HG02852 (cell line): ENCODE data around the gene MYMX.
"Not testable (repeated sequence)": the region's sequence is repeated elsewhere in the genome, so short reads cannot be mapped to it uniquely, and the experiment has no call there.

Experiments used
- ATAC-seq: cut with Tn5 transposase; IDR thresholded peaks from one replicate; pipeline ENCODE4 v1.9.1; 2021; ENCODE audit warnings: mild to moderate bottlenecking, moderate library complexity; ENCODE audit not compliant: unreplicated experiment

Gene MYMX

GRCh38 chr6:44216677-44217331, at the start of gene MYMX:
MYMX (plus strand) TSS chr6:44216926; CDS start chr6:44217472, 546 bp downstream.
- ATAC-seq = no peak

GRCh38 chr6:44167567-44167966, 49.2 kb upstream of the MYMX start:
- ATAC-seq = no peak

GRCh38 chr6:44169154-44169553, 47.6 kb upstream of the MYMX start:
- no peak for ATAC-seq

- no peak for ATAC-seq
Observed at GRCh38 chr6:44169886-44170570, 46.7 kb upstream of the MYMX start.

- no peak for ATAC-seq
Observed at GRCh38 chr6:44171899-44172546, 44.7 kb upstream of the MYMX start.

- peak; percentile 59 for ATAC-seq
Observed at GRCh38 chr6:44172731-44173500, 43.8 kb upstream of the MYMX start.

GRCh38 chr6:44176130-44176761, 40.5 kb upstream of the MYMX start:
- ATAC-seq = no peak

- no peak for ATAC-seq
Observed at GRCh38 chr6:44176762-44177509, 39.8 kb upstream of the MYMX start.

GRCh38 chr6:44177691-44178423, 38.9 kb upstream of the MYMX start:
- ATAC-seq = no peak

- ATAC-seq = no peak
Observed at GRCh38 chr6:44178424-44179071, 38.2 kb upstream of the MYMX start.

GRCh38 chr6:44179072-44179536, 37.6 kb upstream of the MYMX start:
- no peak for ATAC-seq

GRCh38 chr6:44179648-44180047, 37.1 kb upstream of the MYMX start:
- ATAC-seq = no peak

- ATAC-seq = no peak
Observed at GRCh38 chr6:44180406-44180805, 36.3 kb upstream of the MYMX start.

- no peak for ATAC-seq
Observed at GRCh38 chr6:44180886-44181285, 35.8 kb upstream of the MYMX start.

- not testable (repeated sequence) for ATAC-seq
Observed at GRCh38 chr6:44181784-44182183, 34.9 kb upstream of the MYMX start.

GRCh38 chr6:44182911-44183390, 33.8 kb upstream of the MYMX start:
- no peak for ATAC-seq

GRCh38 chr6:44183783-44184182, 32.9 kb upstream of the MYMX start:
- no peak for ATAC-seq

- ATAC-seq = not testable (repeated sequence)
Observed at GRCh38 chr6:44185356-44185755, 31.4 kb upstream of the MYMX start.
